Urinary bladder (tissue), 4 donors: ENCODE measurements around the gene NIPAL4. TPM values are rescaled to one million over a fixed set of nuclear protein-coding genes. Genes with fewer than 3 reads are reported as not detected.

ENCODE experiments used
- DNase-seq: peaks from one replicate; pipeline ENCODE4 v3.0.0-alpha.2; 2015; ENCODE audit errors: extremely low spot score
- H3K27ac ChIP-seq: one replicate; pipeline ENCODE4 v1.5.1; 2013; ENCODE audit warnings: low read depth, mild to moderate bottlenecking, moderate library complexity
- H3K36me3 ChIP-seq: one replicate; pipeline ENCODE4 v1.6.1; 2013; ENCODE audit warnings: mild to moderate bottlenecking, moderate library complexity; ENCODE audit not compliant: insufficient read depth
- H3K4me1 ChIP-seq: one replicate; pipeline ENCODE4 v1.6.1; 2013; ENCODE audit warnings: mild to moderate bottlenecking, moderate library complexity; ENCODE audit not compliant: insufficient read depth
- H3K4me3 ChIP-seq: one replicate; pipeline ENCODE4 v1.5.1; 2013; ENCODE audit warnings: low read depth, low read length
- whole genome bisulfite sequencing: extraction: QIAGEN DNeasy Blood & Tissue Kit; methylation state at CpG from one replicate; pipeline ENCODE4 v1.1.7; 2013; 5-methylcytosine and 5-hydroxymethylcytosine counted together
- polyA plus RNA-seq: library from polyadenylated mRNA; stranded (reverse); fragments of 200-250 nt; gene quantifications from one replicate; pipeline ENCODE4 v1.2.3, GENCODE V29; 2013
- total RNA-seq: library from RNA; depleted of rRNA; stranded (reverse); fragments of >200 nt; gene quantifications from one replicate; pipeline ENCODE4 v1.2.3, GENCODE V29; 2014
- donor health status: healthy with polysubstance abuse.
- donor health status: healthy.

NIPAL4 gene
- total and polyA plus RNA-seq, 2 donors, result 5.0 to 14.6 TPM

- H3K36me3 ChIP-seq, result no peaks in the 10 kb centered on the region
- H3K4me1 ChIP-seq, result peaks cover 2% of the 10 kb centered on the region
- no peak overlapping the region for H3K4me3 ChIP-seq
- DNase-seq, result no peak
- 77% methylated on average over 3 of the region's 3 CpGs for whole genome bisulfite sequencing
- H3K27ac ChIP-seq, result no peak overlapping the region
Observed at GRCh38 chr5:157451806-157452205, 8.2 kb upstream of the NIPAL4 start.

GRCh38 chr5:157454273-157454672 is 5.7 kb upstream of the NIPAL4 start:
- Histone ChIP-seq H3K4me1 (peaks cover 2% of the 10 kb centered on the region), H3K4me3 (no peak overlapping the region), H3K36me3 (no peaks in the 10 kb centered on the region), H3K27ac (no peak overlapping the region)
- DNase-seq, result no peak
- WGBS, result 86% methylated on average over 7 of the region's 7 CpGs

GRCh38 chr5:157455057-157455456 is 5.0 kb upstream of the NIPAL4 start:
- Histone ChIP-seq H3K4me1 (no peaks in the 10 kb centered on the region), H3K4me3 (no peak overlapping the region), H3K27ac (no peak overlapping the region), H3K36me3 (no peaks in the 10 kb centered on the region)
- DNase-seq, result no peak
- 75% methylated on average over 7 of the region's 7 CpGs for WGBS

GRCh38 chr5:157456301-157456700 is 3.7 kb upstream of the NIPAL4 start:
- Histone ChIP-seq H3K36me3 (no peaks in the 10 kb centered on the region), H3K27ac (no peak overlapping the region), H3K4me1 (no peaks in the 10 kb centered on the region), H3K4me3 (no peak overlapping the region)
- WGBS, result 78% methylated on average over 5 of the region's 5 CpGs
- DNase-seq, result no peak

GRCh38 chr5:157457391-157457790 is 2.6 kb upstream of the NIPAL4 start:
- H3K4me1 ChIP-seq, result no peaks in the 10 kb centered on the region
- no peak overlapping the region for H3K4me3 ChIP-seq
- no peaks in the 10 kb centered on the region for H3K36me3 ChIP-seq
- 95% methylated on average over 5 of the region's 5 CpGs for WGBS
- no peak for DNase-seq
- no peak overlapping the region for H3K27ac ChIP-seq

GRCh38 chr5:157458835-157459234 is 1.2 kb upstream of the NIPAL4 start:
- no peak overlapping the region for H3K4me3 ChIP-seq
- no peak for DNase-seq
- H3K36me3 ChIP-seq, result no peaks in the 10 kb centered on the region
- 80% methylated on average over 5 of the region's 5 CpGs for WGBS
- no peak overlapping the region for H3K27ac ChIP-seq
- H3K4me1 ChIP-seq, result no peaks in the 10 kb centered on the region

- H3K36me3 ChIP-seq, result no peaks in the 10 kb centered on the region
- no peak overlapping the region for H3K4me3 ChIP-seq
- no peak overlapping the region for H3K27ac ChIP-seq
- H3K4me1 ChIP-seq, result peaks cover 2% of the 10 kb centered on the region
- 73% methylated on average over 4 of the region's 4 CpGs for WGBS
- no peak for DNase-seq
Observed at GRCh38 chr5:157460921-157461792, 1.1 kb downstream of the NIPAL4 start.

- Histone ChIP-seq H3K27ac (peak overlapping the region; percentile 63), H3K36me3 (no peaks in the 10 kb centered on the region), H3K4me3 (no peak overlapping the region), H3K4me1 (peaks cover 2% of the 10 kb centered on the region)
- no peak for DNase-seq
- WGBS, result 88% methylated on average over 8 of the region's 8 CpGs
Observed at GRCh38 chr5:157463081-157463480, 3.1 kb downstream of the NIPAL4 start.

- Histone ChIP-seq H3K4me1 (peaks cover 2% of the 10 kb centered on the region), H3K4me3 (no peak overlapping the region), H3K36me3 (no peaks in the 10 kb centered on the region), H3K27ac (peak overlapping the region; percentile 58)
- 44% methylated on average over 9 of the region's 9 CpGs for WGBS
- DNase-seq, result no peak
Observed at GRCh38 chr5:157463621-157464518, 3.9 kb downstream of the NIPAL4 start.

GRCh38 chr5:157464519-157465171 is 4.6 kb downstream of the NIPAL4 start:
- DNase-seq, result no peak

GRCh38 chr5:157468293-157468965 is 8.4 kb downstream of the NIPAL4 start:
- no peak for DNase-seq
- WGBS, result 92% methylated on average over 13 of the region's 13 CpGs
- no peak overlapping the region for H3K27ac ChIP-seq
- peaks cover 3% of the 10 kb centered on the region for H3K36me3 ChIP-seq
- peaks cover 2% of the 10 kb centered on the region for H3K4me1 ChIP-seq
- H3K4me3 ChIP-seq, result no peak overlapping the region

More at GRCh38 chr5:157464519-157465171, 4.6 kb downstream of the NIPAL4 start:
- 15% methylated on average over 4 of the region's 4 CpGs for WGBS
- Histone ChIP-seq H3K4me1 (peaks cover 2% of the 10 kb centered on the region), H3K4me3 (no peak overlapping the region), H3K27ac (peak overlapping the region; percentile 30), H3K36me3 (no peaks in the 10 kb centered on the region)

GRCh38 chr5:157469073-157469472 is 9.1 kb downstream of the NIPAL4 start:
- H3K4me1 ChIP-seq, result peaks cover 2% of the 10 kb centered on the region
- H3K36me3 ChIP-seq, result peaks cover 3% of the 10 kb centered on the region
- 94% methylated on average over 7 of the region's 7 CpGs for WGBS
- no peak for DNase-seq
- no peak overlapping the region for H3K27ac ChIP-seq
- no peak overlapping the region for H3K4me3 ChIP-seq

- Histone ChIP-seq H3K4me1 (no peaks in the 10 kb centered on the region), H3K27ac (no peak overlapping the region), H3K36me3 (peaks cover 3% of the 10 kb centered on the region), H3K4me3 (no peak overlapping the region)
- no peak for DNase-seq
- 58% methylated on average over 7 of the region's 7 CpGs for WGBS
Observed at GRCh38 chr5:157469687-157470086, 9.7 kb downstream of the NIPAL4 start.
